NCI-H2196 treated with DMSO at 0.1 percent for 48 hours (cell line): Measurements from ENCODE around the gene CADM4.

Experiments used
- DNase-seq: peaks from one replicate; lab custom pipeline; 2025; ENCODE audit not compliant: unreplicated experiment; lab: John Stamatoyannopoulos, UW

Gene CADM4

GRCh38 chr19:43634872-43635560 lies 4.6 kb downstream of the CADM4 start:
- DNase-seq: no peak

- DNase-seq: no peak
Measured at GRCh38 chr19:43634506-43634871, 5.2 kb downstream of the CADM4 start.

- DNase-seq: no peak
Measured at GRCh38 chr19:43634068-43634467, 5.6 kb downstream of the CADM4 start.

- DNase-seq: no peak
Measured at GRCh38 chr19:43633520-43633919, 6.1 kb downstream of the CADM4 start.

- no peak for DNase-seq
Measured at GRCh38 chr19:43631491-43631890, 8.2 kb downstream of the CADM4 start.

GRCh38 chr19:43628646-43629326 lies 10.9 kb downstream of the CADM4 start:
- no peak for DNase-seq

- no peak for DNase-seq
Measured at GRCh38 chr19:43626838-43627237, 12.8 kb downstream of the CADM4 start.

- DNase-seq: no peak
Measured at GRCh38 chr19:43625918-43626579, 13.6 kb downstream of the CADM4 start.

- DNase-seq: no peak
Measured at GRCh38 chr19:43624933-43625332, 14.7 kb downstream of the CADM4 start.

GRCh38 chr19:43623889-43624670 lies 15.6 kb downstream of the CADM4 start:
- no peak for DNase-seq

- DNase-seq: no peak
Measured at GRCh38 chr19:43622956-43623355, 16.7 kb downstream of the CADM4 start.

GRCh38 chr19:43622070-43622469 lies 17.6 kb downstream of the CADM4 start:
- DNase-seq: no peak

- DNase-seq: no peak
Measured at GRCh38 chr19:43620061-43621001, 19.3 kb downstream of the CADM4 start.

- DNase-seq: peak; percentile 94
Measured at GRCh38 chr19:43619262-43620060, 20.2 kb downstream of the CADM4 start, which contains the start of gene ZNF428. ZNF428 (minus strand) TSS chr19:43619629; CDS start chr19:43614304, 5,325 bp downstream.

GRCh38 chr19:43618921-43619261 lies 20.8 kb downstream of the CADM4 start:
- DNase-seq: peak; percentile 61

GRCh38 chr19:43616954-43617353 lies 22.7 kb downstream of the CADM4 start:
- DNase-seq: no peak

- DNase-seq: no peak
Measured at GRCh38 chr19:43616306-43616705, 23.3 kb downstream of the CADM4 start.

- no peak for DNase-seq
Measured at GRCh38 chr19:43612374-43612773, 27.3 kb downstream of the CADM4 start.

- DNase-seq: no peak
Measured at GRCh38 chr19:43611788-43612187, 27.9 kb downstream of the CADM4 start, which contains the start of gene SRRM5. SRRM5 (plus strand) TSS chr19:43612088; CDS start chr19:43612122, 34 bp downstream.
